Measurements from ENCODE around the gene PRPF40A.

PRPF40A gene

DNA sequence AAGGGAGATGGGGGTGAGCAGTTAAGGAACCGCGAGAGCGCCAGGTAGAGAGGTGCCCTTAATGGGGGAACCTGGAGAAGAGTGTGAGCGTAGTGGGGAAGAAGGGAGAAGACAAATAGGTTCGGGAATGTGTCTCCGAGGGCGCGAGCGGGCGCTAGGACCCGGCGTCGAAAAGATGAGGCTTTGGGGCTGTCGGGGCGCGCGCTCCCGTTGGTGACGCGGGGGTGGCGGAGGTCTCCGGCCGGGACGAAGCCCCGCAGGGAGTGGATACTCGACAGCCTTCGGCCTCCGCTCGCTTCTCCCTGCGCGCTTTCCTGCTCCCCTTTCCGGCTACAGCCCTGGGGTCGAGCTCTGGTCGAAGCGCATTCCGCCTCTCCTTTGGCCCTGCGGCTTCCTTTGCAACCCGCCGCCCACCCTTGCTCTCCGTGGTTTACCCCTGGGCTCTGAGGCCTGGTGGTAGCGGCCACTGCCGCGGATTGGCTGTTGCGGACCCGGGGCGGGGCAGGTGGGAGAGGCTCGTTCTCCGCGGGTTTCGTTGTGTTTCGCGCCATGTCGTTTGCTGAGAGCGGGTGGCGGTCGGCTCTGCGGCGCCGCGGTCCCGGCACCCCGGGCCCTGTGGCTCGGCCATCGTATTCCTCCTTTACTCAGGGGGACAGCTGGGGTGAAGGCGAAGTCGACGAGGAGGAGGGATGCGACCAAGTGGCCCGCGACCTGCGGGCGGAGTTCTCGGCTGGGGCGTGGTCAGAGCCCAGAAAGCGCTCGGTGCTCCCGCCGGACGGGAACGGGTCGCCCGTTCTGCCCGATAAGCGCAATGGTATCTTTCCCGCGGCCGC lies 1.0 kb upstream of the PRPF40A start, which contains the start of gene ARL6IP6:
ARL6IP6 (plus strand) TSS at position 545 of the 833 bp plus-strand sequence; CDS start at position 550, 5 bp downstream.
- Histone ChIP-seq H3F3A (ENCODE audit: insufficient read depth, low read length) (no peaks in the 10 kb centered on the region), H2AFZ (ENCODE audit: low read length) (no peak within 1 kb of the TSS), H4K20me1 (ENCODE audit: insufficient read depth, low read length) (peaks cover 4% of the 10 kb centered on the region; the same call in 1 of the 2 replicates), H3K4me2 (ENCODE audit: low read length) (peak within 1 kb of the TSS; percentile 74), H3K4me1 (ENCODE audit: insufficient read depth, low read length, severe bottlenecking) (peaks cover 34% of the 10 kb centered on the region), H3K9me2 (ENCODE audit: low read depth, low read length) (no peaks in the 10 kb centered on the region), H3K36me3 (ENCODE audit: insufficient read depth, low read length) (peaks cover 45% of the 10 kb centered on the region), H3K4me3 (ENCODE audit: low read depth, low read length, poor library complexity, severe bottlenecking) (peak within 1 kb of the TSS; percentile 84), H3K9ac (ENCODE audit: low read length) (peak within 1 kb of the TSS; percentile 72), H3K27me3 (ENCODE audit: insufficient read depth, low read length) (no peaks in the 10 kb centered on the region), H3K9me3 (ENCODE audit: low read length) (no peaks in the 10 kb centered on the region), H3K27ac (ENCODE audit: low read depth, low read length, poor library complexity, severe bottlenecking) (peak within 1 kb of the TSS; percentile 88), H3K79me2 (ENCODE audit: insufficient read depth, low read length) (peaks cover 55% of the 10 kb centered on the region)
- TF ChIP-seq EZH2 (IDR thresholded peaks at IDR 0.05; ENCODE audit: borderline replicate concordance, low read length), result no peak
- TF ChIP-seq, protein P1, sequence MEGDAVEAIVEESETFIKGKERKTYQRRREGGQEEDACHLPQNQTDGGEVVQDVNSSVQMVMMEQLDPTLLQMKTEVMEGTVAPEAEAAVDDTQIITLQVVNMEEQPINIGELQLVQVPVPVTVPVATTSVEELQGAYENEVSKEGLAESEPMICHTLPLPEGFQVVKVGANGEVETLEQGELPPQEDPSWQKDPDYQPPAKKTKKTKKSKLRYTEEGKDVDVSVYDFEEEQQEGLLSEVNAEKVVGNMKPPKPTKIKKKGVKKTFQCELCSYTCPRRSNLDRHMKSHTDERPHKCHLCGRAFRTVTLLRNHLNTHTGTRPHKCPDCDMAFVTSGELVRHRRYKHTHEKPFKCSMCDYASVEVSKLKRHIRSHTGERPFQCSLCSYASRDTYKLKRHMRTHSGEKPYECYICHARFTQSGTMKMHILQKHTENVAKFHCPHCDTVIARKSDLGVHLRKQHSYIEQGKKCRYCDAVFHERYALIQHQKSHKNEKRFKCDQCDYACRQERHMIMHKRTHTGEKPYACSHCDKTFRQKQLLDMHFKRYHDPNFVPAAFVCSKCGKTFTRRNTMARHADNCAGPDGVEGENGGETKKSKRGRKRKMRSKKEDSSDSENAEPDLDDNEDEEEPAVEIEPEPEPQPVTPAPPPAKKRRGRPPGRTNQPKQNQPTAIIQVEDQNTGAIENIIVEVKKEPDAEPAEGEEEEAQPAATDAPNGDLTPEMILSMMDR (IDR thresholded peaks at IDR 0.05; ENCODE audit: low read length), result no peak

DNA sequence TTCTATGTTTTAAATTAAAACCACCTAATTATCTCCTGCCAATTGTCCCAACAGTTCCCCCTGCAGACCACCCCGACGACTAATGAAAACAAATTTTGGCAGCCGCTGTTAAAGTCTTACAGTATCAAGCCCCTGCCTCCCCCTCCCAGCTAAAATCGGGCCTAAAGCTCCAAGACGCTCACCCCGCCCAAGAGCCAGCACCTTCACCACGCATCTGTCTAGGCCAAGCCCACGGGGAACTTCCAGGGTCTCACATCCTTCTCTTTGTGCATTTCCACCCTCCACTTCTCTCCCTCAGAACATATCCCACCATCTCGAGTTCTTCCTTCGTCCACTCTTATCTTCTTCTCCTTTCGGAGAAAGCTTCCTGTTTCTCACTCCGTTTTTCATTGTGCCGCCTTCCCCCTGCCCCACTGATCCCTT lies 445 bp downstream of the PRPF40A start:
- Histone ChIP-seq H4K20me1 (ENCODE audit: insufficient read depth, low read length) (peaks cover 4% of the 10 kb centered on the region; the same call in 1 of the 2 replicates), H3K27ac (ENCODE audit: low read depth, low read length, poor library complexity, severe bottlenecking) (peak overlapping the region; percentile 88), H3K4me1 (ENCODE audit: insufficient read depth, low read length, severe bottlenecking) (peaks cover 34% of the 10 kb centered on the region), H3K4me2 (ENCODE audit: low read length) (peak overlapping the region; percentile 81), H3K79me2 (ENCODE audit: insufficient read depth, low read length) (peaks cover 69% of the 10 kb centered on the region), H3K9me3 (ENCODE audit: low read length) (no peaks in the 10 kb centered on the region), H3F3A (ENCODE audit: insufficient read depth, low read length) (no peaks in the 10 kb centered on the region), H3K36me3 (ENCODE audit: insufficient read depth, low read length) (peaks cover 56% of the 10 kb centered on the region), H3K9ac (ENCODE audit: low read length) (peak overlapping the region; percentile 86), H2AFZ (ENCODE audit: low read length) (no peak overlapping the region), H3K9me2 (ENCODE audit: low read depth, low read length) (no peaks in the 10 kb centered on the region), H3K4me3 (ENCODE audit: low read depth, low read length, poor library complexity, severe bottlenecking) (peak overlapping the region; percentile 84), H3K27me3 (ENCODE audit: insufficient read depth, low read length) (no peaks in the 10 kb centered on the region)
- TF ChIP-seq, protein P1 (IDR thresholded peaks at IDR 0.05; ENCODE audit: low read length), result no peak
- no peak for TF ChIP-seq EZH2 (IDR thresholded peaks at IDR 0.05; ENCODE audit: borderline replicate concordance, low read length)

DNA sequence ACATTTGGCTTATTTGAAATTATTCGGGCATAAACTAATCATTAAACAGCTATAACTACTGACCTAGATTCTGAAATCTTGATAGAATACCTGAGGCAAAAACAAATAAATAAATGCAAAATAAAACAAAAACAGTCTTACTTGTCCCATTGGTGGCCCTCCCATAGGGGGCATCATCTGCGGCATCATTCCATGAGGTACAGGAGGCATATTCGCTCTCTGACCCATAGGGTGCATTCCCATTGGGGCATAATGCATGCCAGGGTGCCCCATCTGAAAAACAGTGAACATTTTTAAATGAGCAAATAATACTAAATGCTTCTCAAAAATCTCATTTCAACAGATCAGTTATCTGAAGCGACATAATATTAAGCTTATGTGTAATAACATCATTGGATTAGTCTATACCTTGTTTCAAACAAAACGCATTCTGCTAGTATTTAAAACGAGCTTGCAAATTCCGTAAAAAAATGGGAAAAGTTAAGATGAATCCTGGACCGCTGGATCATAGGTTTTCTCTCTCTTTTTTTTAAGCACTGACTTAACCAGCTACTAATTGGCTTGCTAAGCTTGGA lies 1.3 kb downstream of the PRPF40A start:
- no peaks in the 10 kb centered on the region for H3K27me3 ChIP-seq (ENCODE audit: insufficient read depth, low read length)
- no peaks in the 10 kb centered on the region for H3K9me2 ChIP-seq (ENCODE audit: low read depth, low read length)
- peak overlapping the region; percentile 81 for H3K4me2 ChIP-seq (ENCODE audit: low read length)
- H3K36me3 ChIP-seq (ENCODE audit: insufficient read depth, low read length), result peaks cover 58% of the 10 kb centered on the region
- H2AFZ ChIP-seq (ENCODE audit: low read length), result no peak overlapping the region
- peak overlapping the region; percentile 84 for H3K4me3 ChIP-seq (ENCODE audit: low read depth, low read length, poor library complexity, severe bottlenecking)
- peak overlapping the region; percentile 88 for H3K27ac ChIP-seq (ENCODE audit: low read depth, low read length, poor library complexity, severe bottlenecking)
- TF ChIP-seq, protein P1 (IDR thresholded peaks at IDR 0.05; ENCODE audit: low read length), result peak; percentile 74
- TF ChIP-seq EZH2 (IDR thresholded peaks at IDR 0.05; ENCODE audit: borderline replicate concordance, low read length), result no peak
- H3K9ac ChIP-seq (ENCODE audit: low read length), result peak overlapping the region; percentile 86
- H3F3A ChIP-seq (ENCODE audit: insufficient read depth, low read length), result no peaks in the 10 kb centered on the region
- H3K4me1 ChIP-seq (ENCODE audit: insufficient read depth, low read length, severe bottlenecking), result peaks cover 30% of the 10 kb centered on the region
- no peaks in the 10 kb centered on the region for H3K9me3 ChIP-seq (ENCODE audit: low read length)
- peaks cover 4% of the 10 kb centered on the region; the same call in 1 of the 2 replicates for H4K20me1 ChIP-seq (ENCODE audit: insufficient read depth, low read length)
- peaks cover 78% of the 10 kb centered on the region for H3K79me2 ChIP-seq (ENCODE audit: insufficient read depth, low read length)
